ENCODE data around the gene KCNG2.

KCNG2 gene

DNA sequence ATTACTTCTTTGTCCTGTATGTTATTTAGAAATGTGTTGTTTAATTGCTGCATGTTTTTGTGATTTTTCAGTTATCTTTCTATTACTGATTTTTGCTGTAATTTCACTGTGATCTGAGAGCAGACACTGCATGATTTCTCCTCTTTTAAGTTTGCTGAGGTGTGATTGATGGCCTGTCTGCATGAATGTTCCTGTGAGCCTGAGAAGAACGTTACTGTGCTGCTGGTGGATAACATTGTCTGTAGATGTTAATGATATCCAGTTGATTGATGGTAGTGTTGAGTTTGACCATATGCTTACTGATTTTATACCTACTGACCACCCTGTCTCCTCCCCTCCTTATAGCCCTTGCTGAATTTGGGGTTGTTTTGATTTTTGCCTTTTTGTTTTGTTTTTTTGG lies 37.4 kb upstream of the KCNG2 start:
- ChIA-PET CTCF (no interaction called here), POLR2A (no interaction called here)
- DNase-seq (ENCODE audit: low read depth, low spot score) = no peak
- no peak overlapping the region for H3K4me3 ChIP-seq (ENCODE audit: low read depth, low read length)
- TF ChIP-seq, protein P1, sequence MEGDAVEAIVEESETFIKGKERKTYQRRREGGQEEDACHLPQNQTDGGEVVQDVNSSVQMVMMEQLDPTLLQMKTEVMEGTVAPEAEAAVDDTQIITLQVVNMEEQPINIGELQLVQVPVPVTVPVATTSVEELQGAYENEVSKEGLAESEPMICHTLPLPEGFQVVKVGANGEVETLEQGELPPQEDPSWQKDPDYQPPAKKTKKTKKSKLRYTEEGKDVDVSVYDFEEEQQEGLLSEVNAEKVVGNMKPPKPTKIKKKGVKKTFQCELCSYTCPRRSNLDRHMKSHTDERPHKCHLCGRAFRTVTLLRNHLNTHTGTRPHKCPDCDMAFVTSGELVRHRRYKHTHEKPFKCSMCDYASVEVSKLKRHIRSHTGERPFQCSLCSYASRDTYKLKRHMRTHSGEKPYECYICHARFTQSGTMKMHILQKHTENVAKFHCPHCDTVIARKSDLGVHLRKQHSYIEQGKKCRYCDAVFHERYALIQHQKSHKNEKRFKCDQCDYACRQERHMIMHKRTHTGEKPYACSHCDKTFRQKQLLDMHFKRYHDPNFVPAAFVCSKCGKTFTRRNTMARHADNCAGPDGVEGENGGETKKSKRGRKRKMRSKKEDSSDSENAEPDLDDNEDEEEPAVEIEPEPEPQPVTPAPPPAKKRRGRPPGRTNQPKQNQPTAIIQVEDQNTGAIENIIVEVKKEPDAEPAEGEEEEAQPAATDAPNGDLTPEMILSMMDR (IDR thresholded peaks at IDR 0.05; ENCODE audit: insufficient read depth, low read length, missing control alignments) = no peak

DNA sequence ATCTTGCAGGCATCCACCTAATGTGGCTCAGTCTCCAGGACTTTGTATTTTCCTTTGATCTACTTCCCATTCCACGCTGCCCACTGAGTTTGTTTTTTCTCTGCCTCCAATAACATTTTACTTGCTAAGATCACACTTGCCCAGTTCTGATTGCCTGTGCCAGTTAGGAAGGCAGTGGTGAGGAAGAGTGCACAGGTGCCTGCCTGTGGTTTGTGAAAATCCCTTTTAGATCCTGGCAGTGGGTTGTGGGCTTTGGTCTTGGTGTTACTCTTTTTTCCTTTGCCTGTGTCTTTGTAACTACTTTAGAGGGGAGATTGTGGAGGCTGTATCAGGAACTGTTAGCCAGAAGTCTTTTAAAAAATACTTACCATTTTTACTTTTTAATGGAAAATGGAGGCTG lies 36.9 kb upstream of the KCNG2 start:
- ChIA-PET CTCF (no interaction called here), POLR2A (no interaction called here)
- TF ChIP-seq, protein P1 (IDR thresholded peaks at IDR 0.05; ENCODE audit: insufficient read depth, low read length, missing control alignments) = no peak
- DNase-seq (ENCODE audit: low read depth, low spot score) = no peak
- H3K4me3 ChIP-seq (ENCODE audit: low read depth, low read length) = no peak overlapping the region

DNA sequence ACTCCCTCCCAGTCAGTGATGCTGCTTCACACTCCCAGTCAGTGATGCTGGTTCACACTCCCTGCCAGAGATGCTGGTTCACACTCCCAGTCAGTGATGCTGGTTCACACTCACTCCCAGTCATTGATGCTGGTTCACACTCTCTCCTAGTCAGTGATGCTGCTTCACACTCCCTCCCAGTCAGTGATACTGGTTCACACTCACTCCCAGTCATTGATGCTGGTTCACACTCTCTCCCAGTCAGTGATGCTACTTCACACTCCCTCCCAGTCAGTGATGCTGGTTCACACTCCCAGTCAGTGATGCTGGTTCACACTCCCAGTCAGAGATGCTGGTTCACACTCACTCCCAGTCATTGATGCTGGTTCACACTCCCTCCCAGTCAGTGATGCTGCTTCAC lies 34.3 kb upstream of the KCNG2 start:
- TF ChIP-seq, protein P1 (IDR thresholded peaks at IDR 0.05; ENCODE audit: insufficient read depth, low read length, missing control alignments) = no peak
- DNase-seq (ENCODE audit: low read depth, low spot score) = no peak
- ChIA-PET POLR2A (no interaction called here), CTCF (no interaction called here)
- no peak overlapping the region for H3K4me3 ChIP-seq (ENCODE audit: low read depth, low read length)

DNA sequence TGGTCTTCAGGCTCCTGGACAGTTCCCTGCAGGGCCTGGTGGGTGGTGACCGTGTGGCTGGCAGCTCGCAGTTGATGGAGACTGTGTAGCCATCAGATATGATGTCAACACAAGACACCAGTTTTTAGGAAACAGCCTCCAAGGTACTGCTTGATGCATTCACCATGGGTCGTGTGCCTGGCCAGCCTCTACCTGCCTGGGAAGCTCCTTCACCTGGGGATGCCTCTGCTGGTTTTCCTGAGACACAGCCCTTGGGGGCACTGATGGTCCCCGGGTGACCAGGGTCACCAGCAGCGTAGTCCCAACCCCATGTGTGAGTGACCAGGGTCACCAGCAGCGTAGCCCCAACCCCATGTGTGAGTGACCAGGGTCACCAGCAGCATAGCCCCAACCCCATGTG lies 33.6 kb upstream of the KCNG2 start:
- DNase-seq (ENCODE audit: low read depth, low spot score) = no peak
- TF ChIP-seq, protein P1 (IDR thresholded peaks at IDR 0.05; ENCODE audit: insufficient read depth, low read length, missing control alignments) = no peak
- H3K4me3 ChIP-seq (ENCODE audit: low read depth, low read length) = no peak overlapping the region
- ChIA-PET POLR2A (no interaction called here), CTCF (no interaction called here)

DNA sequence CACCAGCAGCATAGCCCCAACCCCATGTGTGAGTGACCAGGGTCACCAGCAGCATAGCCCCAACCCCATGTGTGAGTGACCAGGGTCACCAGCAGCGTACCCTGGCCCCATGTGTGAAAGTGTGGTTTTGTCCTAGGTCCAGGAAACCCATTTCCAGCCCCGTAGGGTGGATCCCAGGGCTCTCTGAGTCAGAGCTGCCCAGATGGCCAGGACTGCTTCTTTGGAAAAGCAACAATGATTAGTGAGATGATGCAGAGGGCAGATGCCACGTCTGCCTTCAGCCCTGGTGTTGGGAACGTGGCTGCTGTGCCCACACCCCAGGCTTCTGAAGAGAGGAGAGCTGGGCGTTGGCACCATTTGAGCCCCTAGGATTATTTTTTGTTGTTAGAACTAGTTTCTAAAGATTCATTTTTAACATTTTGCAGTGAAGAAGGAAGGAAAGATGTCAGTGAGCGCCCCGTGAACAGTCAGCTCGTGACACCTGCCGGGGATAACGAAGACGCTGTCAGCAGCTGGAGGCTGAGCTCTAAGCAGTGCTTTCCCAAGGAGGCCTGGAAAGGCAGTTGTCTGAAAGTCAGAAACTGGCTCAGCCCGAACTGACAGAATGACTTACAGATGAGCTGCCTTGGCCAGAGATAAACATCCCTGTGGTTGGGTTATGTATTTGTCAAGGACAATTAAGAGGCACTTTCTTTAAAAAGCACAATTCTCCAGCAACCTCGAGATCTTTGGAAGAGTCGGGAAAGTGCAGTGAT lies 32.1 kb upstream of the KCNG2 start:
- no peak for DNase-seq (ENCODE audit: low read depth, low spot score)
- TF ChIP-seq, protein P1 (IDR thresholded peaks at IDR 0.05; ENCODE audit: insufficient read depth, low read length, missing control alignments) = no peak
- ChIA-PET POLR2A (no interaction called here), CTCF (no interaction called here)
- no peak overlapping the region for H3K4me3 ChIP-seq (ENCODE audit: low read depth, low read length)

DNA sequence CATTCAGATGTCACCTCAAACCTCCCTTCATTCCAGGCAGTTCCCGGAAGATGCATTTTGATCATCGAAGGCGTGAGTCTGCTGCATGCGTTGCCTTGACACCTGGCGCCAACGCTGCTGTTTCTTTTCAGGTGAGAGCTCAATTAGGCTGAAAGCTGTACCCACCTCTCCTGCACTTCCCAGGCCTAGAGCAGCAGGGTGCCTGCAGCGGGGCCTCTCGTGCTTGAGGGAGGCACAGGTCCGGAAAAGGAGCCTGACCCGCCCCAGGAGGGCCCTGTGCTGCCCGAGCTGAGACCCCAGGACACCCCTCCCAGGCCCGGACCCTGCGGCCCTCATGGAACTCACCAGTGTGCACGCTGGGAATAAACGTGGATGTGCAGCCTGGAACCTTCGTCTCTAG lies 31.4 kb upstream of the KCNG2 start:
- ChIA-PET CTCF (no interaction called here), POLR2A (no interaction called here)
- TF ChIP-seq, protein P1 (IDR thresholded peaks at IDR 0.05; ENCODE audit: insufficient read depth, low read length, missing control alignments) = no peak
- DNase-seq (ENCODE audit: low read depth, low spot score) = no peak
- H3K4me3 ChIP-seq (ENCODE audit: low read depth, low read length) = no peak overlapping the region
